ENCODE measurements around the gene PPP2R2D.
"Not testable (repeated sequence)": the region's sequence is repeated elsewhere in the genome, so short reads cannot be mapped to it uniquely, and the experiment has no call there.

Gene PPP2R2D

GRCh38 chr10:131949041-131949862 lies 48.4 kb downstream of the PPP2R2D start:
- DNase-seq (ENCODE audit: low read depth) = no peak

- DNase-seq (ENCODE audit: low read depth) = not testable (repeated sequence)
These were observed 49.1 kb downstream of the PPP2R2D start for GRCh38 chr10:131949908-131950307.

- DNase-seq (ENCODE audit: low read depth) = no peak
These were observed 53.7 kb downstream of the PPP2R2D start for GRCh38 chr10:131954356-131954965.

- DNase-seq (ENCODE audit: low read depth) = no peak
These were observed 55.0 kb downstream of the PPP2R2D start for GRCh38 chr10:131955591-131956340.

- DNase-seq (ENCODE audit: low read depth) = no peak
These were observed 59.0 kb downstream of the PPP2R2D start for GRCh38 chr10:131959841-131960240.

GRCh38 chr10:131960631-131961046 lies 59.8 kb downstream of the PPP2R2D start:
- DNase-seq (ENCODE audit: low read depth) = no peak

GRCh38 chr10:131961047-131961776 lies 60.4 kb downstream of the PPP2R2D start:
- DNase-seq (ENCODE audit: low read depth) = no peak

GRCh38 chr10:131961777-131962662 lies 61.2 kb downstream of the PPP2R2D start:
- no peak for DNase-seq (ENCODE audit: low read depth)

GRCh38 chr10:131963350-131963749 lies 62.5 kb downstream of the PPP2R2D start:
- no peak for DNase-seq (ENCODE audit: low read depth)

GRCh38 chr10:131963811-131964210 lies 63.0 kb downstream of the PPP2R2D start:
- no peak for DNase-seq (ENCODE audit: low read depth)

GRCh38 chr10:131964298-131964697 lies 63.5 kb downstream of the PPP2R2D start:
- DNase-seq (ENCODE audit: low read depth) = no peak

- no peak for DNase-seq (ENCODE audit: low read depth)
These were observed 68.1 kb downstream of the PPP2R2D start for GRCh38 chr10:131968949-131969348.

GRCh38 chr10:131970946-131971345 lies 70.1 kb downstream of the PPP2R2D start:
- no peak for DNase-seq (ENCODE audit: low read depth)

- no peak for DNase-seq (ENCODE audit: low read depth)
These were observed 70.8 kb downstream of the PPP2R2D start for GRCh38 chr10:131971591-131971990.

- DNase-seq (ENCODE audit: low read depth) = no peak
These were observed 71.8 kb downstream of the PPP2R2D start for GRCh38 chr10:131972474-131973071.

GRCh38 chr10:131973160-131973951 lies 72.5 kb downstream of the PPP2R2D start:
- no peak for DNase-seq (ENCODE audit: low read depth)

- no peak for DNase-seq (ENCODE audit: low read depth)
These were observed 73.4 kb downstream of the PPP2R2D start for GRCh38 chr10:131974034-131974817.

- DNase-seq (ENCODE audit: low read depth) = no peak
These were observed 74.2 kb downstream of the PPP2R2D start for GRCh38 chr10:131975003-131975402.

- no peak for DNase-seq (ENCODE audit: low read depth)
These were observed 75.0 kb downstream of the PPP2R2D start for GRCh38 chr10:131975796-131976195.

All from GM04503 (cell line).